Measurements from ENCODE around the gene BBS9.

Gene BBS9

GRCh38 chr7:33554576-33554975 lies 425.2 kb downstream of the BBS9 start:
- DNase-seq (ENCODE audit: insufficient read length, low spot score) = no peak
- no peak for FAIRE-seq

GRCh38 chr7:33556472-33556871 lies 427.1 kb downstream of the BBS9 start:
- FAIRE-seq = no peak
- TF ChIP-seq POLR2AphosphoS5 (IDR thresholded peaks at IDR 0.05; ENCODE audit: low read depth, low read length) (no peak), POLR2A (IDR thresholded peaks at IDR 0.05; ENCODE audit: low read depth, low read length) (no peak), PAX5 (IDR thresholded peaks at IDR 0.05; ENCODE audit: insufficient read depth, low read length, severe bottlenecking) (no peak), TAF1 (IDR thresholded peaks at IDR 0.05; ENCODE audit: low read depth, low read length) (no peak), SPI1 (IDR thresholded peaks at IDR 0.05; ENCODE audit: low read depth, low read length) (no peak), POU2F2 (IDR thresholded peaks at IDR 0.05; ENCODE audit: low read depth, low read length) (no peak)
- DNase-seq (ENCODE audit: insufficient read length, low spot score) = no peak

More at GRCh38 chr7:33554576-33554975, 425.2 kb downstream of the BBS9 start:
- TF ChIP-seq PAX5 (IDR thresholded peaks at IDR 0.05; ENCODE audit: insufficient read depth, low read length, severe bottlenecking) = no peak
- no peak for TF ChIP-seq POLR2A (IDR thresholded peaks at IDR 0.05; ENCODE audit: low read depth, low read length)
- TF ChIP-seq SPI1 (IDR thresholded peaks at IDR 0.05; ENCODE audit: low read depth, low read length) = no peak

- no peak for TF ChIP-seq SPI1 (IDR thresholded peaks at IDR 0.05; ENCODE audit: low read depth, low read length)
- TF ChIP-seq TAF1 (IDR thresholded peaks at IDR 0.05; ENCODE audit: low read depth, low read length) = no peak
- DNase-seq (ENCODE audit: insufficient read length, low spot score) (no peak), FAIRE-seq (no peak)
Measured at GRCh38 chr7:33558549-33559323, 429.4 kb downstream of the BBS9 start.

- TF ChIP-seq POLR2A (IDR thresholded peaks at IDR 0.05; ENCODE audit: low read depth, low read length) = no peak
- no peak for TF ChIP-seq TAF1 (IDR thresholded peaks at IDR 0.05; ENCODE audit: low read depth, low read length)
- TF ChIP-seq POLR2AphosphoS5 (IDR thresholded peaks at IDR 0.05; ENCODE audit: low read depth, low read length) = no peak
- no peak for TF ChIP-seq PAX5 (IDR thresholded peaks at IDR 0.05; ENCODE audit: insufficient read depth, low read length, severe bottlenecking)
- no peak for DNase-seq (ENCODE audit: insufficient read length, low spot score)
- no peak for FAIRE-seq
Measured at GRCh38 chr7:33559324-33559710, 430.0 kb downstream of the BBS9 start.

DNA sequence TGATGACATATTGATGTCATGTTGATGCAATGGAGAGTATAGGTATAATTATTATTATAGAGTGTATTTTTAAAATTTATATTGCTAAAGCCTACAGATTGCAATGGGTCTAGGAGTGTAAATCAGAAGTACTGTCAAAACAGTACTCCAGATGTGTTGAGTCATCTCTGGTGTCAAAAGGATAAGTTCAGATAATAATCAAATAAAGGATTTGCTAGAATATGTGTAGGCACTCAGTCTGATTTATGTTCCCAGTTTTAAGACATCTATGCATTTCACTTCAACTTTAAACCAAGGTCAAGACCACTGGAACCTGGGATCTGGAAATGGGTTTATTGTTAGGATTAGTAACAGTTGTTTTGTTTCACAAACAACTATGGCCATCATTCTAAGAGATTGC lies 433.6 kb downstream of the BBS9 start:
- DNase-seq (ENCODE audit: insufficient read length, low spot score) (no peak), FAIRE-seq (no peak)

DNA sequence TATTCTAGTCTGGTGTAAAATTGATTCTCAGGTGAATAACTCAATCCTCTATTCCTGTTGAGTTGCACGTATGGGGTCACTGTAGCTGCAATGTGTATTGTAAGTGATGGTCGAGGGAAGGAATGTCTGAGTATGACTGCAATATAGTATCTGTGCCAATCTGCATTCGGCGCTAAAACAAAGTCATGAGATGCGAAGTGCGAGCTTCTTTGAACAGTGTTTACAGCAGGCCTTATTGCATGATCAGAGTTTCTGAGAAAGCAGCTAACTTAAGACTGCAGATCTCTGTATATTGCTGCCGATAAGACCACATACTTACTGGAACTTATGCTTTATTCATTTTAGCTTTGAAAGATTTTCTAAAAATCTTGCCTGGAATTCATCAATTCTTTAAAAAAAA lies 434.3 kb downstream of the BBS9 start:
- FAIRE-seq = no peak
- TF ChIP-seq POU2F2 (IDR thresholded peaks at IDR 0.05; ENCODE audit: low read depth, low read length) (no peak), POLR2A (IDR thresholded peaks at IDR 0.05; ENCODE audit: low read depth, low read length) (no peak), POLR2AphosphoS5 (IDR thresholded peaks at IDR 0.05; ENCODE audit: low read depth, low read length) (no peak), PAX5 (IDR thresholded peaks at IDR 0.05; ENCODE audit: insufficient read depth, low read length, severe bottlenecking) (no peak), TAF1 (IDR thresholded peaks at IDR 0.05; ENCODE audit: low read depth, low read length) (no peak), SPI1 (IDR thresholded peaks at IDR 0.05; ENCODE audit: low read depth, low read length) (no peak)
- no peak for DNase-seq (ENCODE audit: insufficient read length, low spot score)

More for the DNA sequence above, 433.6 kb downstream of the BBS9 start:
- no peak for TF ChIP-seq POU2F2 (IDR thresholded peaks at IDR 0.05; ENCODE audit: low read depth, low read length)
- no peak for TF ChIP-seq PAX5 (IDR thresholded peaks at IDR 0.05; ENCODE audit: insufficient read depth, low read length, severe bottlenecking)
- TF ChIP-seq SPI1 (IDR thresholded peaks at IDR 0.05; ENCODE audit: low read depth, low read length) = no peak
- TF ChIP-seq POLR2A (IDR thresholded peaks at IDR 0.05; ENCODE audit: low read depth, low read length) = no peak
- no peak for TF ChIP-seq TAF1 (IDR thresholded peaks at IDR 0.05; ENCODE audit: low read depth, low read length)
- TF ChIP-seq POLR2AphosphoS5 (IDR thresholded peaks at IDR 0.05; ENCODE audit: low read depth, low read length) = no peak

DNA sequence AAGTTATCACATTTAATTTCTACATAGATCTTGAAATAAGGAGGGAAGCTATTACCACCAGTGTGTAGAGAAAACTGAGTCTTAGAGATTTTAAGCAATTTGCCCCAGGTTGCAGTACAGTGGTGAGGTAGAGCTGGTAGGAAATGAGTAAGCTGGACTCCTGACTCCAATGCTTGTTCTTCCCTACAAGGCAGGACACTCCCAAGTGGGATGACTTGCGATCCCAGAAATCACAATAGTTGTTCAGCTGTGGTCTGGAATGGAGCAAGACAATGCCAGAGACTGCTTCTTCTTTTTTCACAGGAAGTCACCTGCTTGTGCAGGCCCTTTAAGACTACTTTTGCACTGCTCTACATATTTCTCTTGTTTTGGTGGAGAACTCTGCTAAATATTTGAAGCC lies 448.8 kb downstream of the BBS9 start:
- DNase-seq (ENCODE audit: insufficient read length, low spot score) (no peak), FAIRE-seq (no peak)
- TF ChIP-seq SPI1 (IDR thresholded peaks at IDR 0.05; ENCODE audit: low read depth, low read length) (no peak), POLR2A (IDR thresholded peaks at IDR 0.05; ENCODE audit: low read depth, low read length) (no peak), PAX5 (IDR thresholded peaks at IDR 0.05; ENCODE audit: insufficient read depth, low read length, severe bottlenecking) (no peak), TAF1 (IDR thresholded peaks at IDR 0.05; ENCODE audit: low read depth, low read length) (no peak), POLR2AphosphoS5 (IDR thresholded peaks at IDR 0.05; ENCODE audit: low read depth, low read length) (no peak), POU2F2 (IDR thresholded peaks at IDR 0.05; ENCODE audit: low read depth, low read length) (no peak)

- no peak for TF ChIP-seq TAF1 (IDR thresholded peaks at IDR 0.05; ENCODE audit: low read depth, low read length)
- no peak for TF ChIP-seq SPI1 (IDR thresholded peaks at IDR 0.05; ENCODE audit: low read depth, low read length)
- TF ChIP-seq POU2F2 (IDR thresholded peaks at IDR 0.05; ENCODE audit: low read depth, low read length) = no peak
- no peak for TF ChIP-seq PAX5 (IDR thresholded peaks at IDR 0.05; ENCODE audit: insufficient read depth, low read length, severe bottlenecking)
- TF ChIP-seq POLR2A (IDR thresholded peaks at IDR 0.05; ENCODE audit: low read depth, low read length) = no peak
- TF ChIP-seq POLR2AphosphoS5 (IDR thresholded peaks at IDR 0.05; ENCODE audit: low read depth, low read length) = no peak
- DNase-seq (ENCODE audit: insufficient read length, low spot score) (no peak), FAIRE-seq (no peak)
Measured at GRCh38 chr7:33578881-33579672, 449.7 kb downstream of the BBS9 start.

DNA sequence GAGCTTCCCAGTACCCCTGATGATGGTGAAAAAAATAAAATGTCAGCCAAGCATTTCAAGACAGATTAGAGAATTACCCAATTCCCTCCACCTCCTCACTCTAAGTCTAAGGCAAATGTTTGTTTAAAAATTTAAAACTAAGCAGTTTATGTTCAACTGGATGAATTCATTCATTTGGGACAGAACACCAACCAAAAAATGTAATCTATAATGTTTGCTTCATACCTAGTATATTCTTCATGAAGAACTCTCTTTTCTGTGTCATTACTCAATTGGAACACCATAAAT lies 450.3 kb downstream of the BBS9 start:
- TF ChIP-seq POU2F2 (IDR thresholded peaks at IDR 0.05; ENCODE audit: low read depth, low read length) (no peak), TAF1 (IDR thresholded peaks at IDR 0.05; ENCODE audit: low read depth, low read length) (no peak), POLR2A (IDR thresholded peaks at IDR 0.05; ENCODE audit: low read depth, low read length) (no peak), POLR2AphosphoS5 (IDR thresholded peaks at IDR 0.05; ENCODE audit: low read depth, low read length) (no peak), SPI1 (IDR thresholded peaks at IDR 0.05; ENCODE audit: low read depth, low read length) (no peak), PAX5 (IDR thresholded peaks at IDR 0.05; ENCODE audit: insufficient read depth, low read length, severe bottlenecking) (no peak)
- no peak for FAIRE-seq
- DNase-seq (ENCODE audit: insufficient read length, low spot score) = no peak

DNA sequence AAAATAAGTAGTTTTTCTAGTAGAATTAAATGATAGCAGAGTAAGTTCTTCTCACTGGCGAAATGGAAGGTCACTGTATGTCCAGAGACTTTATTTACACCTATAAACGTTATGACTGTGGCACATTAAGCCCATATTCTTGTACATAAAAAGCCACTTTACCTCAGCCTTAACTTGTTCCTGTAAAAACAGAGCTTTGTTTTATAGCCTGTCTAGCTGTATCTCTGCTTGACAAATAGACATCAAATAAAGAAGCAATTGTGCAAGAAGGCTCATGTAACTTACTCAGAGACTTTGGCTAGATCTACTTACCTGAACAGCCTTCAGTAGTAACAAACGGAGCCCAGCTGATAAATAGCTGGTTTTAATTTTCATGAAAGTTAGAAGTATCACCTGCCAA lies 451.9 kb downstream of the BBS9 start:
- DNase-seq (ENCODE audit: insufficient read length, low spot score) = no peak
- no peak for FAIRE-seq
- TF ChIP-seq TAF1 (IDR thresholded peaks at IDR 0.05; ENCODE audit: low read depth, low read length) (no peak), POLR2AphosphoS5 (IDR thresholded peaks at IDR 0.05; ENCODE audit: low read depth, low read length) (no peak), POU2F2 (IDR thresholded peaks at IDR 0.05; ENCODE audit: low read depth, low read length) (no peak), POLR2A (IDR thresholded peaks at IDR 0.05; ENCODE audit: low read depth, low read length) (no peak), PAX5 (IDR thresholded peaks at IDR 0.05; ENCODE audit: insufficient read depth, low read length, severe bottlenecking) (no peak), SPI1 (IDR thresholded peaks at IDR 0.05; ENCODE audit: low read depth, low read length) (no peak)

Data from GM12891 (cell line).